Adrenal gland (tissue), 12 donors: Measurements from ENCODE around the gene DCAF11. TPM values are rescaled to one million over a fixed set of nuclear protein-coding genes. Genes with fewer than 3 reads are reported as not detected.

ENCODE experiments used
- DNase-seq, 7 donors: peaks; one replicate each; pipeline ENCODE4 v3.0.0-alpha.2; 2019 to 2020
- H3K27ac ChIP-seq, 5 donors: fragments of 200-600 bp; sonication (generic) in 4 of 5; 1 replicate in 3 of 5; 2 replicates in 2 of 5; pipeline versions ENCODE4 v1.5.1 to v1.8.0; 2016 to 2020; ENCODE audit warnings: mild to moderate bottlenecking in 1 of 5
- H3K27me3 ChIP-seq: fragments of 200-600 bp; 2 replicates; pipeline ENCODE4 v1.8.0; 2021
- H3K36me3 ChIP-seq, 2 donors: fragments of 200-600 bp; replicated peaks in 1 of 2; 1 replicate in 1 of 2; 2 replicates in 1 of 2; pipeline versions ENCODE4 v1.5.1 to v1.8.0; 2018 to 2022
- H3K4me1 ChIP-seq, 2 donors: fragments of 200-600 bp; replicated peaks in 1 of 2; 1 replicate in 1 of 2; 2 replicates in 1 of 2; pipeline versions ENCODE4 v1.5.1 to v1.8.0; 2018 to 2021
- H3K4me3 ChIP-seq, 4 donors: fragments of 200-600 bp; sonication (generic) in 3 of 4; one replicate each; pipeline ENCODE4 v1.5.1; 2016 to 2018
- H3K9me3 ChIP-seq, 3 donors: fragments of 200-600 bp; sonication (generic) in 1 of 3; replicated peaks in 1 of 3; 1 replicate in 2 of 3; 2 replicates in 1 of 3; pipeline versions ENCODE4 v1.5.1 to v1.8.0; 2016 to 2021
- POLR2A ChIP-seq, 2 donors: fragments of 450-650 bp; IDR thresholded peaks; one replicate each; pipeline ENCODE4 v1.6.1; 2017; ENCODE audit warnings: antibody characterized with exemption in 2 of 2, mild to moderate bottlenecking in 2 of 2, moderate library complexity in 1 of 2
- WGBS, 4 donors: extraction: QIAGEN DNeasy Blood & Tissue Kit in 2 of 4; methylation state at CpG; one replicate each; pipeline versions ENCODE4 v1.1.5 to v1.1.7; 2013 to 2017; 5-methylcytosine and 5-hydroxymethylcytosine counted together
- intact Hi-C, 2 donors: fragments of 100-400 bp; cut with DNase I; formaldehyde crosslinking; loops; one replicate each; pipeline versions ENCODE4 v1.14.1 to v1.15.0; 2022 to 2023
- polyA plus RNA-seq, 3 donors: library from polyadenylated mRNA; stranded (reverse); fragments of 200-250 nt in 2 of 3; fragments of 350-450 nt in 1 of 3; fragmentation: Illumina TruSeq in 1 of 3; extraction: RNeasy Lipid Tissue Mini Kit (QIAGEN cat#74804) in 1 of 3; gene quantifications; one replicate each; pipeline ENCODE4 v1.2.3, GENCODE V29; 2013 to 2014
- total RNA-seq, 9 donors: library from RNA; depleted of rRNA in 4 of 9; stranded (reverse); fragments of >200 nt in 4 of 9; fragments of 120-200 nt in 1 of 9; fragmentation: NEBNext Ultra II Directional in 1 of 9; extraction: Animal tissue kit (Norgen Biotek cat#: 25700) in 1 of 9; gene quantifications; one replicate each; pipeline versions ENCODE4 v1.1.0 to v1.2.4, GENCODE V29; 2013 to 2023
- TF ChIP-seq, protein P1 (sequence below), 6 experiments: fragments of 450-650 bp in 4 of 6; fragments of 200-600 bp in 2 of 6; sonication (generic) in 1 of 6; IDR thresholded peaks; 1 replicate in 5 of 6; 2 replicates in 1 of 6; pipeline versions ENCODE4 v1.5.1 to v1.8.0; 2016 to 2021; ENCODE audit warnings: antibody characterized with exemption in 6 of 6, mild to moderate bottlenecking in 2 of 6, moderate library complexity in 1 of 6
- donor health status: healthy with polysubstance abuse.
- donor health status: Bipolar disorder and iron deficiency.
- donor health status: DM: yes; HTN: yes; CAD: no.
- donor health status: DM: no; HTN: no; CAD: no.
- donor health status: DM: no; HTN: no; CAD: no.
- donor health status: DM: yes; HTN: yes; CAD: no.

The DCAF11 gene
- total and polyA plus RNA-seq, 12 donors: 40.4 to 401 (median 120) TPM

DNA sequence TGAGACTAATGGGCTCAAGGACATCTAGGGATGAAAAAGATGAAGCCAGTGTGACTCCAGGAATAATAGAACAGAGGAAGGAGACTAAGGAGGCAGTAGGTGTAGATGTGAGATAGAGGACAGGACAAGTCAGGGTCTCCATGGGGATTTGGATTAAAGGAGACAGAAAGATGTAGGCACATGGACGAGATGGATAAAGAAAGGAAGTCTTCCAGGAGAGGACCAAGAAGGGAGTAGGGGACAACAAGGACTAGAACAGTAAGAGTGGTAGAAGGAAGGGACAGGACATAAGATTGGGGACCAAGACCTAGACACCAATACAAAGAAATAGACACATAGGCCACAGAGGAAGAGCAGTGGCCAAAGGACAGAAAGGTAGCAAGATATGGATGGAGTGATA, 27.6 kb upstream of the DCAF11 start:
- no peak for DNase-seq
- Histone ChIP-seq H3K4me1 (no peaks in the 10 kb centered on the region), H3K9me3 (no peaks in the 10 kb centered on the region), H3K27ac (no peak overlapping the region), H3K36me3 (no peaks in the 10 kb centered on the region), H3K27me3 (no peaks in the 10 kb centered on the region), H3K4me3 (no peak overlapping the region)
- TF ChIP-seq POLR2A (IDR thresholded peaks at IDR 0.05): no peak
- TF ChIP-seq, protein P1, sequence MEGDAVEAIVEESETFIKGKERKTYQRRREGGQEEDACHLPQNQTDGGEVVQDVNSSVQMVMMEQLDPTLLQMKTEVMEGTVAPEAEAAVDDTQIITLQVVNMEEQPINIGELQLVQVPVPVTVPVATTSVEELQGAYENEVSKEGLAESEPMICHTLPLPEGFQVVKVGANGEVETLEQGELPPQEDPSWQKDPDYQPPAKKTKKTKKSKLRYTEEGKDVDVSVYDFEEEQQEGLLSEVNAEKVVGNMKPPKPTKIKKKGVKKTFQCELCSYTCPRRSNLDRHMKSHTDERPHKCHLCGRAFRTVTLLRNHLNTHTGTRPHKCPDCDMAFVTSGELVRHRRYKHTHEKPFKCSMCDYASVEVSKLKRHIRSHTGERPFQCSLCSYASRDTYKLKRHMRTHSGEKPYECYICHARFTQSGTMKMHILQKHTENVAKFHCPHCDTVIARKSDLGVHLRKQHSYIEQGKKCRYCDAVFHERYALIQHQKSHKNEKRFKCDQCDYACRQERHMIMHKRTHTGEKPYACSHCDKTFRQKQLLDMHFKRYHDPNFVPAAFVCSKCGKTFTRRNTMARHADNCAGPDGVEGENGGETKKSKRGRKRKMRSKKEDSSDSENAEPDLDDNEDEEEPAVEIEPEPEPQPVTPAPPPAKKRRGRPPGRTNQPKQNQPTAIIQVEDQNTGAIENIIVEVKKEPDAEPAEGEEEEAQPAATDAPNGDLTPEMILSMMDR (IDR thresholded peaks at IDR 0.05): no peak
- intact Hi-C loops: loop anchor here in 1 of 2 donors (10.0 kb wide), 1 partner anchor 112 kb away; no protein-coding TSS in a partner anchor
- WGBS, 4 donors: 83 to 100% (median 85%) methylated on average over 1 of the region's 1 CpG

DNA sequence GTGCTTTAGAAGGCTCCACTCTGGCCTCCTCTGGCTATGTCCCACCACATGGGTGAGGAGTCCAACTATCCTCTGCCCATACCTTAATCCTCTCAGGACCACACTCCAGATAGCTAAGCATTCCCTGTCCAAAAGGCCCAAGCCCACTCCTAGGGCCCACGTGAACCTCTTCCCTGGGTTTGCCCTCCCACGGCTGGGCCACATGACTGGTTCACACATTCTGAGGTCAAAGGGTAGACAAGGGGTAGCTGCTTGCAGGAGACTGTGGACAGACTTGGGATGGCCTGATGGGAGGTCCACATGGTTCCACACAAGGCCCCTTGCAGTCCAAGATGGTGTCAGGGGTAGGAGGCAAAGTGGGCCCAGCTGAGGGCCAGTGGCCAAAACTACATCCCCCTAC, 26.5 kb upstream of the DCAF11 start:
- TF ChIP-seq, protein P1 (IDR thresholded peaks at IDR 0.05): no peak
- no peak for TF ChIP-seq POLR2A (IDR thresholded peaks at IDR 0.05)
- no peaks in the 10 kb centered on the region for H3K27me3 ChIP-seq
- no peak overlapping the region for H3K27ac ChIP-seq
- DNase-seq: no peak
- no peaks in the 10 kb centered on the region for H3K36me3 ChIP-seq
- intact Hi-C loops: loop anchor here in 1 of 2 donors (10.0 kb wide), 1 partner anchor 113 kb away; no protein-coding TSS in a partner anchor
- 80 to 100% (median 87%) methylated on average over 1 to 2 of the region's 2 CpGs for WGBS, 4 donors
- H3K4me1 ChIP-seq: peaks cover 0 to under 1% of the 10 kb centered on the region in 2 donors
- H3K4me3 ChIP-seq: no peak overlapping the region
- H3K9me3 ChIP-seq: no peaks in the 10 kb centered on the region

DNA sequence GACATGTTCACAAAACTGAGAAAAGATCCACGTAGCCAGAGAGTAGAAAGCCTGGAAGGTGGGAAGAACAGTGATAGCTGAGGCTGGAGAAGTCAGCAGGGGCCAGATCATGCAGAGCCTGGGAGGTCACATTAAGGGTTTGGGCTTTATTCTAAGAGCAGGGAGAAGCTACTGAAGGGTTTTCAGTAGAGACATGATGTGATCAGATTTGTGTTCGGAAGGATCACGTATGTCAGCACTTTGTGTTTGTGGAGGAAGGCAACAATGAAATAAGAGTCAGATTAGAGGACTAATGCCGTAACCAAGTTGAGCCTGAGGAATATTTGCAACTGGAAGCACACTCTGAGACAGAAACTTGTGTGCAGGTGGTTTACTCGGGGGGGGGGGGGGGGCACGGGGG, 24.7 kb upstream of the DCAF11 start:
- no peaks in the 10 kb centered on the region for H3K36me3 ChIP-seq
- no peaks in the 10 kb centered on the region for H3K27me3 ChIP-seq
- no peak overlapping the region for H3K4me3 ChIP-seq
- no peak for DNase-seq
- intact Hi-C loops: loop anchor here (5.0 to 10.0 kb wide), 2 partner anchors 33 to 115 kb away; no protein-coding TSS in a partner anchor
- H3K4me1 ChIP-seq: peaks cover under 1 to 11% of the 10 kb centered on the region in 2 donors
- WGBS, 4 donors: 77 to 92% (median 83%) methylated on average over 6 of the region's 6 CpGs
- no peak overlapping the region for H3K27ac ChIP-seq
- TF ChIP-seq POLR2A (IDR thresholded peaks at IDR 0.05): no peak
- TF ChIP-seq, protein P1 (IDR thresholded peaks at IDR 0.05): no peak
- no peaks in the 10 kb centered on the region for H3K9me3 ChIP-seq

DNA sequence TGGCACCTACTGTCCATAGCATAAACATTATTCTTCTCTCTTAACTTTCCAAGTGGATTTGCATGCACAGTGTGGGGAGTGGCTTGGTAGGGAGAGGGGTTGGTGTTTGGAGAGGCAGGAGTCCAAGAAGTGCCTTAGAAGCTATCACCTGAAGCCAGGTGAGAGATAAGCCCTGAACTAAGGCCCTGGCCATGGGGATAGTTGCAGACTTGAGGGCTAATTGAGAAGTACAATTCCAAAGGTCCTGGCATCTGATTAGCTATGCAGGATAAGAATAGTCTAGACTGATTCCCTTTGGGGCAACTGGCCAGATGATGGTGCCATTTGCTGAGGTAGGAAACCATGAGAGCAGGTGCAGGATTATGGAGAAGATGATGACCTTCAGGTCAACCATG, 22.5 kb upstream of the DCAF11 start:
- intact Hi-C loops: loop anchor here (5.0 kb wide), 1 partner anchor 35 kb away; no protein-coding TSS in a partner anchor
- TF ChIP-seq POLR2A (IDR thresholded peaks at IDR 0.05): no peak
- TF ChIP-seq, protein P1 (IDR thresholded peaks at IDR 0.05): no peak
- DNase-seq: no peak
- Histone ChIP-seq H3K9me3 (no peaks in the 10 kb centered on the region), H3K4me3 (no peak overlapping the region), H3K27ac (peak overlapping the region in 1 of 5 donors; percentile 89), H3K27me3 (no peaks in the 10 kb centered on the region), H3K4me1 (peaks cover 4 to 21% of the 10 kb centered on the region in 2 donors), H3K36me3 (no peaks in the 10 kb centered on the region)
